Measurements from ENCODE around the gene GDPD5. TPM values are rescaled to one million over a fixed set of nuclear protein-coding genes. Genes with fewer than 3 reads are reported as not detected.

Gene GDPD5
- total and polyA plus RNA-seq, 4 donors = 6.2 to 24.7 (median 12.0) TPM

- Histone ChIP-seq H3K4me1 (ENCODE audit: control insufficient read depth in 5 of 5, insufficient read depth in 5 of 5, low read length in 5 of 5) (peaks cover 12 to 70% (median 40%) of the 10 kb centered on the region in 5 donors), H3K4me3 (no peak overlapping the region), H3K27ac (ENCODE audit: low read depth in 1 of 2, low read length in 1 of 2) (peak overlapping the region in 1 of 2 donors; percentile 55), H3K36me3 (ENCODE audit: control insufficient read depth in 4 of 4, insufficient read depth in 4 of 4, low read length in 4 of 4) (peaks cover 0 to 10% (median 0%) of the 10 kb centered on the region in 4 donors), H3K9ac (ENCODE audit: insufficient read depth in 1 of 2, low read length in 2 of 2) (no peak overlapping the region), H3K9me3 (ENCODE audit: control insufficient read depth in 4 of 4, insufficient read depth in 3 of 4, low read length in 3 of 4) (no peaks in the 10 kb centered on the region), H3K27me3 (ENCODE audit: control insufficient read depth in 3 of 3, insufficient read depth in 3 of 3, low read length in 2 of 3) (no peaks in the 10 kb centered on the region)
- no peak for DNase-seq
- TF ChIP-seq, protein P1, sequence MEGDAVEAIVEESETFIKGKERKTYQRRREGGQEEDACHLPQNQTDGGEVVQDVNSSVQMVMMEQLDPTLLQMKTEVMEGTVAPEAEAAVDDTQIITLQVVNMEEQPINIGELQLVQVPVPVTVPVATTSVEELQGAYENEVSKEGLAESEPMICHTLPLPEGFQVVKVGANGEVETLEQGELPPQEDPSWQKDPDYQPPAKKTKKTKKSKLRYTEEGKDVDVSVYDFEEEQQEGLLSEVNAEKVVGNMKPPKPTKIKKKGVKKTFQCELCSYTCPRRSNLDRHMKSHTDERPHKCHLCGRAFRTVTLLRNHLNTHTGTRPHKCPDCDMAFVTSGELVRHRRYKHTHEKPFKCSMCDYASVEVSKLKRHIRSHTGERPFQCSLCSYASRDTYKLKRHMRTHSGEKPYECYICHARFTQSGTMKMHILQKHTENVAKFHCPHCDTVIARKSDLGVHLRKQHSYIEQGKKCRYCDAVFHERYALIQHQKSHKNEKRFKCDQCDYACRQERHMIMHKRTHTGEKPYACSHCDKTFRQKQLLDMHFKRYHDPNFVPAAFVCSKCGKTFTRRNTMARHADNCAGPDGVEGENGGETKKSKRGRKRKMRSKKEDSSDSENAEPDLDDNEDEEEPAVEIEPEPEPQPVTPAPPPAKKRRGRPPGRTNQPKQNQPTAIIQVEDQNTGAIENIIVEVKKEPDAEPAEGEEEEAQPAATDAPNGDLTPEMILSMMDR (IDR thresholded peaks at IDR 0.05; ENCODE audit: control extremely low read depth, extremely low read depth) = no peak
- ATAC-seq (ENCODE audit: insufficient read depth, low FRiP score) = no peak
- WGBS, 2 donors = 77 to 85% methylated on average over 1 of the region's 1 CpG
Observed at GRCh38 chr11:75560644-75561043, 34.9 kb upstream of the GDPD5 start.

- ATAC-seq (ENCODE audit: insufficient read depth, low FRiP score) = peak; percentile 21
- peaks cover 5 to 69% (median 39%) of the 10 kb centered on the region in 5 donors for H3K4me1 ChIP-seq (ENCODE audit: control insufficient read depth in 5 of 5, insufficient read depth in 5 of 5, low read length in 5 of 5)
- peak overlapping the region in 1 of 2 donors; percentile 70 for H3K9ac ChIP-seq (ENCODE audit: insufficient read depth in 1 of 2, low read length in 2 of 2)
- no peaks in the 10 kb centered on the region for H3K9me3 ChIP-seq (ENCODE audit: control insufficient read depth in 4 of 4, insufficient read depth in 3 of 4, low read length in 3 of 4)
- no peak overlapping the region for H3K4me3 ChIP-seq
- peak; percentile 90 to 97 (median 97) for DNase-seq
- peaks cover 0 to 10% (median 0%) of the 10 kb centered on the region in 4 donors for H3K36me3 ChIP-seq (ENCODE audit: control insufficient read depth in 4 of 4, insufficient read depth in 4 of 4, low read length in 4 of 4)
- H3K27ac ChIP-seq (ENCODE audit: low read depth in 1 of 2, low read length in 1 of 2) = peak overlapping the region; percentile 79 to 95
- H3K27me3 ChIP-seq (ENCODE audit: control insufficient read depth in 3 of 3, insufficient read depth in 3 of 3, low read length in 2 of 3) = no peaks in the 10 kb centered on the region
- TF ChIP-seq, protein P1 (IDR thresholded peaks at IDR 0.05; ENCODE audit: control extremely low read depth, extremely low read depth) = no peak
- 32 to 59% methylated on average over 8 of the region's 8 CpGs for WGBS, 2 donors
Observed at GRCh38 chr11:75558939-75559843, 33.5 kb upstream of the GDPD5 start.

- peaks cover 0 to 5% (median 0%) of the 10 kb centered on the region in 4 donors for H3K36me3 ChIP-seq (ENCODE audit: control insufficient read depth in 4 of 4, insufficient read depth in 4 of 4, low read length in 4 of 4)
- H3K4me3 ChIP-seq = no peak overlapping the region
- TF ChIP-seq, protein P1 (IDR thresholded peaks at IDR 0.05; ENCODE audit: control extremely low read depth, extremely low read depth) = no peak
- peak overlapping the region; percentile 79 to 95 for H3K27ac ChIP-seq (ENCODE audit: low read depth in 1 of 2, low read length in 1 of 2)
- 48 to 74% methylated on average over 16 to 17 of the region's 17 CpGs for WGBS, 2 donors
- no peaks in the 10 kb centered on the region for H3K9me3 ChIP-seq (ENCODE audit: control insufficient read depth in 4 of 4, insufficient read depth in 3 of 4, low read length in 3 of 4)
- H3K4me1 ChIP-seq (ENCODE audit: control insufficient read depth in 5 of 5, insufficient read depth in 5 of 5, low read length in 5 of 5) = peaks cover 5 to 71% (median 39%) of the 10 kb centered on the region in 5 donors
- ATAC-seq (ENCODE audit: insufficient read depth, low FRiP score) (peak; percentile 19), DNase-seq (peak; percentile 90 to 98 (median 97))
- H3K27me3 ChIP-seq (ENCODE audit: control insufficient read depth in 3 of 3, insufficient read depth in 3 of 3, low read length in 2 of 3) = no peaks in the 10 kb centered on the region
- peak overlapping the region in 1 of 2 donors; percentile 69 for H3K9ac ChIP-seq (ENCODE audit: insufficient read depth in 1 of 2, low read length in 2 of 2)
Observed at GRCh38 chr11:75557666-75558494, 32.1 kb upstream of the GDPD5 start.
